ENCODE results near the gene TMEM89.

The TMEM89 gene

GRCh38 chr3:48609088-48610005 is 12.2 kb downstream of the TMEM89 start, which contains the start of gene UQCRC1:
Gene UQCRC1 (minus strand): TSS chr3:48609646. CDS start chr3:48609620, 26 bp downstream.
- peak; percentile 94 for DNase-seq

- no peak for DNase-seq
These were observed 14.1 kb downstream of the TMEM89 start for GRCh38 chr3:48607519-48607918.

GRCh38 chr3:48601622-48601994 is 20.0 kb downstream of the TMEM89 start:
- DNase-seq, result no peak

DNA sequence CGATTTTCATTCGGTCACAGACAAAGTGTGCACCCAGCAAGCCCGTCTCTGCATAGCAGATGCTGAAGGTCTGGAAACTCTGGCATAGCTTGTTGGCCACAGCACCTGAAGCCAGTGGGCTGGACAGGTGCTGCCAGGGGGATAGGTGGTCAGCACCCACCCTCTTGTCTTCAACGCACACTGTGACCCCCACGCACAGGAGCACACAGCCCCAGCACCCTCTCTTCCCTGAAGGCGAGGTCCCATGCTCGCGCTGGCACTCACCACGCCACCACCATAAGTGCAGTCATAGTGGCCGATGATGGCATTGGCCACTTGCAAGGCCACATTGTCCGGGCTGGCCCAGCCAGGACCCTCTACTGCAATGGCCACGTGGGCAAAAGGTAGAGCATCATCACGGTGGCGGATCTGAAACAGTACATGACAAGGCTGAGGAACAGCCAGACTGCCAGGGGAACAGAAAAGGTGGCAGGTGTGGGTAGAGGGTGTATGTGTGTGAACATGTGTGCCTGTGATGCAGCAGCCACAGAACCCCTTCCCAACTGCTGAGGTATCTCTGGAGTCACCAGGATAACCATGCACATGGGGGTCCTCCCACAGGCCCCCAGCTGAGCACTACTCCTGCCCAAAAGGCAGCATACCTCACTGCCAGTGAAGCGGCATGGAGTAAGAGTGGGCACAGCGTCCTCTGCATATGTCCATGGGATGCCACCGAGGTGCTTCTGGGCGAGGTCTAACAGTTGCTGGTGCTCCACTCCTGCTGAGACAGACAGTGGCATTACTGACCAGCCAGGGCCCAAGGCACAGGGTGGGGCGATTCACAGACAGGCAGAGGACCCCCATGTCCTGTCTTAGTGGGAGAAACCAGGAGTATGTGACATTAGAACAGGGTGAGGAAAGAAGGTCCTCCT is 20.6 kb downstream of the TMEM89 start:
- DNase-seq, result no peak

- DNase-seq, result no peak
These were observed 21.9 kb downstream of the TMEM89 start for GRCh38 chr3:48599509-48600285.

DNA sequence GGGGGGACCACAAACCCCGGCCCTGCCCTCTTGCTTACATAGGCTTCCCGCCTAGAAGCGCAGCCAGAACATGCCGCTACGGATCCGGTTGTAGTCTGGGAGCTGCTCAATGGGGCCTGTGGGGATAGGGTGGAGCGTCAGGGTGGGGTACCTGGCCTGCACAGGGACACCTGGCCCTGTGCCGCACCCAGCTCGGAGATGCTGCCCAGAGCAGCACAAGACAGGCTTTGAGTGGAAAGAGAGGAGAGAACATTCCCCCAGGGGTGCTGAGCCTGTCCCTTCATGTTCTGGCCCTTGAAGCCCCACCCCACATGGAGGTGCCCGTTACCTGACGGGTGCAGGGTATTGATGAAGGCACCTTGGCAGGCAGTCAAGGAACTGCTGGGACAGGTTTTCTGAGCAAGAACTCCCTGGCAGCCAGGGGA is 22.5 kb downstream of the TMEM89 start:
- no peak for DNase-seq

DNA sequence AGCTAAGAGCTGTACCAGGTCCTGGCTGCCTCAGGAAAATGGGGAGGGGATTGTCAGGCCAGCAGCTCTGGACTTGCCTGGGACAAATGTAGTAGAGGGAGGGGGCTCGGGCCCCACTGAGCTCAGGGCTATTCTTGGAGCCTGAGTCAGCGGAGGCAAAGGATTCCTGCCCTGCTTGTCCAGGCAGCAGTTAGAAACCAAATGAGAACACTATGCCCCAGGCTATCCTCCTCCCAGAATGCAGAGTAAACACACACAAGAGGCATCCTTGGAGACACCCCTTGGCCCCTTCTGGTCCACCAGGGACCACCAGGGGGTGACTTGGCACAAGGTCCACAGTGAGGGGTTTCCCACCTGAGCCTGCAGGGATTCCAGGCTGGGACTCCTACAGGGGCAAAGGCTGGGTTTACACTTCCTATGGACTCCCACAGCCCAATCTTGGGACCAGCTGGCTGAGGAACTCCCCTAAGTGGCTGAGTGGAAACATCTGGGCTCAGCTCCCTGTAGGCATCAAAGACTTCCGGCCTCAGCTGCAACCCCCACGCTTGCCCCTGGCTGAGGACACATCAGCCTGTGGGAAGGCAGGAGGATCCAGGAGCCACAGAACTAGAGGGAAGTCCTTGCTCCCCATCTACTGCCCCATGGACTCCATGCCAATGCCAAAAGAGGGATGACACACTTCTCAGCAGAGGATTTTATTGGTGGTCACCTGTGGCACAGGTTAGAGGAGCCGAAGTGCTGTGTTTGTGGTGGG is 23.1 kb downstream of the TMEM89 start:
- no peak for DNase-seq

DNA sequence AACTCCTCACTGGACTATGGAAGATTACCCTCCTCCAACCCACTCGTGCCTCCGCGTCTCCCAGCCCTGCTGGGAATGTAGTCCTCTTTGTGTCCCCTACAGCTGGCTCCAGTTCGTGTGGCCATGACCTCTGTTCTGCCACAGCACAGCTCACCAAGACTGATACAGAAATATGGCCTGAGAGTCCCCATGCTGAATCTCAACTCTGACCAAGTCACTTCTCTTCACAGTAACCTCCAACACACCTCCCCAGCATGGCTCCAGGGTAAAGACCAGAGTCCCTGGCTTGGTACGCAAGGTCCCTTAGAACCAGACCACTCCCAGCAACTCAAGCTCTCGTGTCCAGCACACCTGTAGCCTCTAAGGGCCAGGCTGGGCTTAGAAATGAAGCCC is 24.2 kb downstream of the TMEM89 start:
- no peak for DNase-seq

DNA sequence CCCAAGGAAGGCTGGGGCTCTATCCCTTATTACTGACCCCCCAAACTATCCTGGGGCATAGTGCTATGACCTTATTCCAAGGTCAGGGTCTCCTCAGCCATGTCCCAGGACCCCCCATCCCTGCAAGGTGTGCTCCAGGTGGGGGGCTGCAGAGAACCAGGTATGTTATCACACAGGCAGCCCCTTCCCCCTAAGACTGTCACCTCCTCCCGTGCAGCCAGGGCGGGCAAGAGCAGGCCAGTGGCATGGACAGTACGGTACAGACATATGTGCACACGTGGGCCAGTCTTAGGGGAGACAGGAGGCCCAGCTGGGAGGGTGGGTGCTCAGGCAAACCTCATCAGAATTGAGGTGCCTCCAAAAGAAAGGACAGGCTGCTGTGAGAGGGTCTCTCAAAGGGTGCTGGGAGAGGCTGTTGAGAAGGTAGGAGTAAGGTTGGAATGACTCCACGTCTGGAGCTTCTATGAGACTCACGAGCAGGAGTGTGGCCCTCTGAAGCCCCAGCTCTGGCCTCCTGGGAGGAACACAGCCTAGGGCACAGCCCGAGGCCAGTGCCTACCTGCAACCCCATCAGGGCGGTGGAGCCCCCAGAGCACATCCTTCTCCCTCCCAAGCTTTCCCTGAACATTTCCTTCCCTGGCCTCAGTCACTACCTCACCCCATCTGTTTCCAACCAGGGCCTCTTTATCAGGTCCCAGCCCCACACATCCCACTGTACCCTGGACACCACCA is 24.7 kb downstream of the TMEM89 start:
- DNase-seq, result no peak

- no peak for DNase-seq
These were observed 25.4 kb downstream of the TMEM89 start for GRCh38 chr3:48596157-48596556.

GRCh38 chr3:48595526-48596121 is 25.9 kb downstream of the TMEM89 start:
- DNase-seq, result no peak

- no peak for DNase-seq
These were observed 26.5 kb downstream of the TMEM89 start, which contains the start of gene COL7A1 for GRCh38 chr3:48595075-48595525. Gene COL7A1 (minus strand): TSS chr3:48595329. CDS start chr3:48595159, 170 bp downstream.

GRCh38 chr3:48594417-48595049 is 27.0 kb downstream of the TMEM89 start:
- DNase-seq, result no peak

- DNase-seq, result no peak
These were observed 28.2 kb downstream of the TMEM89 start for GRCh38 chr3:48593337-48593736.

- DNase-seq, result no peak
These were observed 29.0 kb downstream of the TMEM89 start for GRCh38 chr3:48592519-48593087.

GRCh38 chr3:48591886-48592518 is 29.6 kb downstream of the TMEM89 start:
- no peak for DNase-seq

GRCh38 chr3:48591436-48591835 is 30.1 kb downstream of the TMEM89 start:
- DNase-seq, result no peak

- DNase-seq, result no peak
These were observed 33.3 kb downstream of the TMEM89 start for GRCh38 chr3:48588230-48588629.

GRCh38 chr3:48587686-48588085 is 33.9 kb downstream of the TMEM89 start:
- DNase-seq, result no peak
